NCI-H2107 treated with DMSO at 0.1 percent for 48 hours (cell line): ENCODE results near the gene SLX4IP.
"Not testable (repeated sequence)": the region's sequence is repeated elsewhere in the genome, so short reads cannot be mapped to it uniquely, and the experiment has no call there.

Source experiments
- DNase-seq: peaks from one replicate; lab custom pipeline; 2025; ENCODE audit not compliant: unreplicated experiment; lab: John Stamatoyannopoulos, UW

The SLX4IP gene

DNA sequence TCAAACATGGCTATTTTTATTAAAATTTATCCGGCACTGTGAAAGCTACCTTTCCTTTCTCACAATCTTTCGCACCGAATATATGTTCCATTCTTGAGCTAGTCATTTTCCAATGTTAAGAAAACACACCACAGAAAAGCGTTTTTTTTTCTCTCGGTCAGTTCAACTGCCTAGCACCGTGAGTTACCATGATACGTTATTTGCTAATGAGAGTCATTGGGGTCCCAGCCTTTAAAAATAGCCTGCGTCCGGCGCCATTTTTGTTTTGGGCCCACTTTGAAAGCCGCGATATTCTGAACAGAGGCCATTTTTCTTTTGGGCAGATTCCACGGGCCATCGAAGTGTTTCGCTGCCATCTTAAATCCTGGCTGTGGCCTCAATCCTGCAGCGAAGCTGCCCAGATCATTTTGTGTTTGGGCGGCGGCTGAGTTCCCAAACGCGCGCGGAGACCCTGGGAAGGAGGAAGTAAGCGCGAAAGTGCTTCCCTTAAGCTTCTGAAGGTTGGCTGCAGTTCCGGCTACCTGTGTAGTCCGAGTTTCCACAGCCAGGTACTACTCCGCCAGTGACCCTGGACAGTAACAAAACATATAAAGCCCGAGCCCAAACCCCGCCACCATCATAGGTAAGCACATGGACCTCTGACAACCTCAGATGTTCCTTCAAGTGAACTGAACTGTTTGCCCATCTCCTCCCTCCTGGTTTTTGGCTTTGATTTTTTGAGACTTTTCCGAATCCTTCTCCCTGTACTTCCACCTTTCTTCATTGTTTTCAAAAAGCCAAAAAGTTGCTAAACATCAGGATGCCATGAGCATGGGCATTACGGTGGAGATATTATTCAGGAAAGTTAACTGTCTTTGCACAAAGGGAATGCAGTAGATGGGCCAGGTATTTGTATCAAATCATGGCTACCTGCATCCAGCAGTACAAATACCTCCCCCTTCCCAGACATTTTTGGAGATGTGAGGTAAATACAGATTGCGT is at the start of gene SLX4IP:
Gene SLX4IP, plus strand, starts transcription at position 474 of the 981 bp plus-strand sequence. CDS start 22,900 bp downstream, outside the sequence.
- peak; percentile 89 for DNase-seq

DNA sequence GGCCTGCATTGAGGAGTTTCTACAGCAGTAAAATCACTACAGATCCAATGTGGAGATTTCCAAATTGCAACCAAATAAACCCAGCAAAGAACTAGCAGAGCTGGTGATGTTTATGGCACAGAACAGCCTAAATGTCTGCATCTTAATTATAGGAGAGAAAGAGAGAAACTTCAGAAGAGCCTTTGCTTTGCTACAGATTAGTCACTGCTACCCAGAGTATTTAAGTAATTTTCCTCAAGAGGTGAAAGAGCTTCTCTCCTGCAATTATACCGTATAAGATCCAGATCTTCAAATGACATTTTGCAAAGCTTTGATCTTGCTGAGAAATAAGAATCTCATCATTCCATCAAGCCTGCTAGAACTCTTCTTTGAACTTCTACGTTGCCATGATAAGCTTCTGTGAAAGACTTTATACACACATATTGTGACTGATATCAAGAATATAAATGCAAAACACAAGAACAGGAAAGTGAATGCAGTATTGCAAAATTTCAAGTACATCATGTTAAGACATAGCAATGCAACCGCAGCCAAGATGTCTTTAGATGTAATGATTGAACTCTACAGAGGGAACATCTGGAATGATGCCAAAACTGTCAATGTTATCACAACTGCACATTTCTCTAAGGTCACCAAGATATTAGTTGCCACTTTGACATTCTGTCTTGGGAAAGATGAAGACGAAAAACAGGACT is 49.1 kb upstream of the SLX4IP start:
- DNase-seq = no peak

DNA sequence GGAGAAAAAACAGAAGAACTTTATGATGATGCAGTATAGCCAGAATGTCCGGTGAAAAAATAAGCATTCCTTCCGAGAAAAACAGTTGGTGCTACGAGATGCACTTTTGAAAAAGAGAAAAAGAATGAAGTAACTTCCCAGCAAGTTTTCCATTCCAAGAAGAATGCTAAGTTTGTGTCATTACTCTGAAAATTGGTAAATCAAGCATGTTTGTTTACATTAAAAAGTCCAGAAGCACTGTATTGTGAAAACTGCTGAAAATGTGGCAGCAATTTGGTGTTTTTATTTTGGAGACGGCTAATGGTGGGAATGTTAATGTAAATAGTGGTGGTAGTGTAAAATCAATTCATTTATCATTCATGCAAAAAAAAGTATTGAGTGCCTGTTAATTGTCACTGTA is 47.4 kb upstream of the SLX4IP start:
- DNase-seq = no peak

DNA sequence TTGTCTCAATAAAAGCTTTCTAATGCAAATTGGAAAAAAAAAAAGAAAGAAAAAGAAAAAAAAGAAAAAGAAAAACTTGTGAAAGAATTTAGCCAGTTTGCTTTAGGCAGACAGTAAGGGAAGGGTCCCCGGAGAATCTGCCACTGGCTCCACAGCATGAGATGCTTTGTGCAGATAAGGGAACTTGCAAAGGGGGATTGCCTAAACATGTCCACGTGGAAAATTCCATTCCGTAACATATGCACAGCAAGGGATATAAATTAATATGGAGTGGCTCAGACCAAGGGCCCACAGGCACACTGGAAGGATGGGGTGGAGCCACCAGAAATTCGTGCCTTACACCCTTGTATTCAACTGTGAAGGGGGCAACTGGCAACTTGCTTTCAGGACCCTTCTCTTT is 46.5 kb upstream of the SLX4IP start:
- DNase-seq = no peak

DNA sequence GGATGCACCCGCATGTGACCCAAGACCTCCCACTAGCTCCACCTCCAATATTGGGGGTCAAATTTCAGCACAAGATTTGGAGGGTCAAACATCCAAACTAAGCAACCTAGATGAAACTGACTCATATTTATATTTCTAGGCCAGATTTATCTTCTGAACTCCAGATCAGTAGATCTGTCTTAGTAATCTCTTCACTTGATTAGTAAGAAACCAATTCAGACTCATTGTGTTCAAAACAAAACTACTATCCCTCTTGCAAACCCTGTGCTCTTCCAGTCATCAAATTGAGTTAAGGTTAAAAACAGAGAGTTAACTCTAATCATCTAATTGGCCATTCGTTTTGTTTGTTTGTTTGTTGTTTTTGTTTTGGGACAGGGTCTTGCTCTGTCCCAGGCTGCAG is 44.4 kb upstream of the SLX4IP start:
- no peak for DNase-seq

DNA sequence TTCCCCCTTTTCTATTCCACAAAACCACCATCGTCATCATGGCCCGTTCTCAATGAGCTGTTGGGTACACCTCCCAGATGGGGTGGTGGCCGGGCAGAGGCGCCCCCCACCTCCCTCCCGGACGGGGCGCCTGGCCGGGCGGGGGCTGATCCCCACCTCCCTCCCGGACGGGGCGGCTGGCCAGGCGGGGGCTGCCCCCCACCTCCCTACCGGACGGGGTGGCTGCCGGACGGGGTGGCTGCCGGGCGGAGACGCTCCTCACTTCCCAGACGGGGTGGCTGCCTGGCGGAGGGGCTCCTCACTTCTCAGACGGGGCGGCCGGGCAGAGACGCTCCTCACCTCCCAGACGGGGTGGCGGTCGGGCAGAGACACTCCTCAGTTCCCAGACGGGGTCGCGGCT is 40.4 kb upstream of the SLX4IP start:
- not testable (repeated sequence) for DNase-seq

DNA sequence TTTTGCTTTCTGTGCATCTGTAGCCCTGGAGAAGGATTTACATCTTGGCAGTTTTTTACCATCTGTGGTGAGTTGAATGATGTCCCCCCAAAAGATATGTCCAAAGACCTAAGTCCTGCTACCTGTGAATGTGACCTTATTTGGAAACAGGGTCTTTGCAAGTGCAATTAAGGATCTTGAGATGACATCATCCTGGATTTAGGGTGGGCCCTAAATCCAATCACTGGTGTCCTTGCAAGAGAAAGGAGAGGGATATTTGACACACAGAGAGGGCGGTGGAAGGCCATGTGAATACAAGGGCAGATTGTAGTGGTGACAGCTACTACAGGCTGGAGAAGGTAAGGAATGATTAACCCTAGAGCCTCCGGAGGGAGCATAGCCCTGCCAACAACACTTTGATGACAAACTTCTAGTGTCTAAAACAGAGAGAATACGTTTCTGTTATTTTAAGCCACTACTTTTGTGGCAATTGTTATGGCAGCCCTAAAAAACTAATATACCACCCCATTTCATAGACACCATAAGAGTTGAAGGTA is 36.2 kb upstream of the SLX4IP start:
- DNase-seq = no peak

DNA sequence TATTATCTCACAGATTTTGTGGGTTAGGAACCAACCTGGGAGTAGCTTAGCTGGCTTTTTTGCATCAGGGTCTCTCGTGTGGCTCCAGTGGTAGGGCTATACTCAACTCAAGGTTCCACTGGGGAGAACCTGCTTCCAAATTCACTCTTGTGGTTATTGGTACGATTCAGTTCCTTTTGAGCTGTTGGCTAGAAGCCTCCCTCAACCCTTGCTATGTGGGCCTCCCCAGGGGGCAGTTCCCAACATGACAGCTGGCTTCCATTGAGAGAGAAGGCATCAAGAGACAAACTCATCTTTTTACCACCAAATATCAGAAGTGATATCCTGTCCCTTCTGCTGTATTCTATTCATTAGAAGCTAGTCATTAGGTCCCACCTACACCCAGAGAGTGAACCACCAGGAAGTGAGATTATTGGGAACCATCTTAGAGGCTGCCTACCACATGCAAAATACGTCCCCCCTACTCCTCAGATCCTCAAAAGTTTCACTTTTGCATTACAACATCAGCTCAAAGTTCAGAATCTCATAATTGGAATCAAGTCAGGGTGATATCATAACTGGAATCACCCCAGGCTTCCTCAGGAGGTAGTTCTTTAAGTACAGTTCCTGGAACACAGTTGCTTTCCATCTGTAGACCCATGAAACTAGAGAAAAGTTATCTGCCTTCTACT is 32.0 kb upstream of the SLX4IP start:
- no peak for DNase-seq

DNA sequence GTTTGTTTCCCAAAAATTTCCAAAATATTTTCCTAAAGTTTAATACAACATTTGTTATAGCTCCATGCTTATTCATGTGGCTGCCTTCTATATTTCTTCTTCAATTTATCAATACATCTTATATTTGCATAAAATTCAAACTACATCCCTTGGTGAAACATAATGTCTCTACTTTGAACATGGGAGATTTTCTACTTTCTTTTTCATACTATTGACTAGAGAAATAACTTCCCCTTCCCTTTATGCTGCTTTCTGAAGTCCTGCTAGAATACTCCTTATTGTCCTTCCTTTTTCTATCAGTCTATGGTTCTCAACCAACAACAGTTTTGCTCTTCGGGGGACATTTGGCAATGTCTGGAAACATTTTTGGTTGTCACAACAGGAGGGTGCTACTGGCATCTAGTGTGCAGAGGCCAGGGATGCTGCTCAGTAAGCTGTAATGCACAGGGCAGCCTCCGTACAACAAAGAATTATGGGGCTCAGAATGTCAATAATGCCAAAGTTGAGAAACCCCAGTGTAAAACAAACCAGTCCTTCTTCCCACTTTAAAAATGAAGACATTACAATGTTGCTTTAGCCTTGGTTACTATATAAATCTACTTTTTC is 31.0 kb upstream of the SLX4IP start:
- no peak for DNase-seq

DNA sequence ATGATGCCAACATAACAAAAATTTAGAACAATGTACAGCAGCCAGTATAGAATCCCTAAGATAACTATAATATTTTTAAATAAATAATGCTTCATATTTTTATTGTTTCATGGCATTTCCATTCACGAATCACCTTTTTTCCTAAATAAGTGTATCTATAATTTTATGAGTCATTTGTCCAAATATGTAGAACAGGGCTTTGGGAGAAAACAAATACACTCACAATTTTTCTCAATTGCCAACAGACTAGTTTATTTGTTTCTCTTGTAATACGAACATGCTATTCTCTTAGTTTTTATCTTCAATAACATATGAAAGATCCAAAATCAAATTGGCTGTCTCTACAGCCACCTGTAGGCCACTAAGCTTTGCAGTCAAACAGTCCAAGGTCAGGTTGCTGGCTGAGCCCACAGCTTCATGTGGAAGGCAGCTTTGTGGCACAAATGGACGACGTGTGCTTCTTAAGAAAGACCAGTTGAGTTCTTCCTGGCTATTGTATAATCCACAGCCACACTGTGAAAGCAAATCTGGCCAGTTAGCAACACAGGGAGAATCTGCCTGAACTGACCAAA is 30.1 kb upstream of the SLX4IP start:
- no peak for DNase-seq

DNA sequence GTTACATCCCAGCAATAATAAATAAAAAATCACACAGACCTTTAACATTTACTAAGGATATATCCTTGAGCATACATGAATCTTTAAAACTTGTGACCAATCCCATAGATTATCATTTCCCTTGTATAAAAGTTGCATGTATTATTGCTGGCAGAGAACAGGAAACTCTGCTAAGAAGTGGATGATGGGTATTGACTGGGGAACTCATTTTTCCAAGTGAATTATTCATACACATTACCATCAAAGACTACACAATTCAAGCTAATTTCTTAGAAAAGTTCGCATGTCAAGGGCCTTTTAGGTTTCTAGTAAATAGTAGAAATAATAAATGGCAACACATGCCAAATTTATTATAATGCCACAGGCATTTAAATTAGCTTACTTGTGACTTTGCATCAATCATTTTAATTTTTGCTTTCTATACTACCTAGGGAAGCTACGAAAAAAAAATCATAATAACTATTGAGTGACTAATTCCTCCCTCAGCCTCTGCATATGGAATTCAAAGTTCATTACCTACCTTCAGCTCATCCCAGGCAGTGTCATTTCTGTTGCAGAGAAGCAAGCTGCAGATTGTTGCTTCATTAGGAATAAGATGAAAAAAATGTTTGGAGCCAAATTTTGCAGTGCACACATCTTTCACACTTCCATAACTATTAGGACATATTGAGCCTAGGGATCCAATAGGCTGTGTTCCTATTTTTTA is 26.8 kb upstream of the SLX4IP start:
- DNase-seq = no peak

DNA sequence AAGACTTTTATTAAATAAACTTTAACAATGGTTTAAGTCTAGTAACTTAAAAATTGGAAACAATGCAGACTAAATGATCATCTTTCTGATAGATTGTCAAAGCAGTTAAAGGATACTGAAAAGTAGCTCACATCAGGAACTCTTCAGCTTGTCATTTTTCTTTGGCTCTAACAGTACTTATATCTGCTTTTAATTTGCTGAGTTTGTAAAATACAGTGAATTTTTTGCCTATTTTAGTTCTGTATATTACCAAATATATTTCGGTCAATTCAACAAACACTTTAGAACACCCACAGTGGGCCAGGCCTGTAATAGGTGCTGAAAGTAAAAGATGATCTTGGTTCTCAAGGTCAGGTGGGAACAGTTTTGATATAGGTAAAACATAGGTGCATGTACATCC is 23.4 kb upstream of the SLX4IP start:
- no peak for DNase-seq

DNA sequence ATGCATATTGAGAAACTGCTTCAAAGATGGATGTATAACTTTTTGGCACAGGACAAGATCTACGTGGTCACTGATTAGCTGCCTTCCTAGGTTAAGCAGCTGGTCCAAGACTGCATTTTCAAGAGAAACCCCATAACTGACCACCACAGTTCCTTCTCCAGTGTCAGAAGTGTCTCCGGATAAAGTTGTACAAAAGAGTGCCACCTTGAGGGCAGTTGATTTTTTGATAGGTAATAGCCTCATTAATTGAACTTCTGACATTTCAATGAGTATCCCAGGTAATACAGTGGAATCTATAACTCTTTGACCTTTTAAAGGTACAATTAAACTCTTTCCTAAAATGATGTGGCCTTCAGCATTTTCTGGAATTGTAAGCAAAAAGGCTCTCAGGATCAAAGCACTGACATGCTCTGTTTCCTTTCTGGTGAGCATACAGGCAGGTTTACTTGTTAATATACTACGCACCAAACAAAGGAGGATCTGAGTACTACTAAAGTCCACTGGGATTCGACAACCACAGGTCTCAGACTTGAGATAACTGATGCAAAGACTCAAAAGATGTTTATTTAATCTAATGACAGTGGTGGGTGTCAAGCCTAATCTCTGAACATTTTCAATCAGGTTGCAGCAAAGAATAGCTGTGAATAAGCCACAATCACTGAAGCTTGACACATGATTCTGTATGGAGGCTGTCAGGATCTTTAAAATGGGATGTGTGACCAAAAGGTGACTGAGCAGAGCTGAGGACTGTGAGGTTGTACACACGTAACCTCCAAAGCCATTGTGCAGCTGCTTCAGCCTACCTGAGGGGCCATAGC is 22.3 kb upstream of the SLX4IP start:
- no peak for DNase-seq

DNA sequence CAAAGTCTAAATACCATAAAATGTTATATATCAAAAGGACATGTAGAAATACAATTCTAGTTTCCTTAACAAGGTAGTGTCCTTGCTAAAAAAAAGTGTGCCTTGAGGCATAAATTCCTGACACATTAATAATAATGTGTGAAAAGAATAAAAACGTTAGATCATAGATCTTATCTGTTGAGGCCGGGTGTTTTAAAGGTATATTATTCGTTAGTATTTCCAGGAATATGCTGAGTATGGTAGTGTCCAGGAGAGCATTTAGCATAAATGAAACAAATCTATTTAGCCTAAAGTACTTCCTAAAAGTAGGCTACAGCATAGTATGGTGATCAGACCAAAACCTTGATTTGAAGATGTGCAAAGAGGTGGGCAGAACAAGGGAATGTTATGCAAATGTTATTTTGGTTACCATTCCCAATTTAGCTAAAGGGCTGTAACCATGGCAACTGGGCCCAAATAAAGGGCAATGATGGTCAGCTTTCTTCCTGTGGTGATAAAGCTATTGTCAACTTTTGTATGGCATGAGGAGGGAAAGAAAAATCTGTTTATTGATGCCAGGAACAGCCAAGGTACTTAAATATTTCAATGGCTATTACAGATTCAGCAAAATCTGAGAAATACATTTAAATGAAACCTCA is 20.0 kb upstream of the SLX4IP start:
- DNase-seq = no peak

DNA sequence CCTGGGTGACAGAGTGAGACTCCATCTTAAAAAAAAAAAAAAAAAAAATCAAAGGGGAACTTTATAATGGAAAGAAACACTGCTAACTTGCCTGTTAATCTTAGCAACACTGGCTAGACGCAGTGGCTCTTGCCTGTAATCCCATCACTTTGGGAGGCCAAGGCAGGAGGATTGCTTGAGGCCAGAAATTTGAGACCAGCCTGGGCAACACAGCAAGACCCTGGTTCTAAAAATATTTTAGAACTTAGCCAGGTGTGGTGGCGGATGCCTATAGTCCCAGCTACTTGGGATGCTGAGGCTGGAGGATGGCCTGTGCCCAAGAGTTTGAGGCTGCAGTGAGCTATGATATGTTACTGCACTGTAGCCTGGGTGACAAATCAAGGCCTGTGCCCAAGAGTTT is 17.9 kb upstream of the SLX4IP start:
- DNase-seq = not testable (repeated sequence)

DNA sequence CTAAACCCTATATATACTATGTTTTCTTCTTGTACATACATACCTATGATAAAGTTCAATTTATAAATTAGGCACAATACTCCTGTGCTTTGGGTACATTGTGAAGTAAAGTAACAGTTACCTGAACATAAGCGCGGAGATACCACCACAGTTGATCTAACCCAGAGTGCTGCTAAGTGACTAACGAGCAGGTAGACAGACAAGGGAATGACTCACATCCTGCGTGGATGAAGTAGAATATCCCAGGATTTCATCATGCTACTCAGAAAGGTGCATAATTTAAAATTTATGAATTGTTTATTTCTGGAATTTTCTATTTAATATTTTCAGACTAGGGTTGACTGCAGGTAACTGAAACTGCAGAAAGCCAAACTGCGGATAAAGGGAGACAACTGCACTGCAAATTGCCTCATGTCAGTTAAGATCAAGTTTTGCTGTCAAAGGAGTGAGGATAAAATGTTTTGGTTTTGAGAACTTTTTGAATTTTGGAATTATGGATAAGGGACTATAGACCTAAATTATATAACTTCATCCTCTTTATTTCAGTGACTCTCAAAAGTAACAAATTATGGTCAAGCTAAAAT is 15.5 kb upstream of the SLX4IP start:
- DNase-seq = no peak

DNA sequence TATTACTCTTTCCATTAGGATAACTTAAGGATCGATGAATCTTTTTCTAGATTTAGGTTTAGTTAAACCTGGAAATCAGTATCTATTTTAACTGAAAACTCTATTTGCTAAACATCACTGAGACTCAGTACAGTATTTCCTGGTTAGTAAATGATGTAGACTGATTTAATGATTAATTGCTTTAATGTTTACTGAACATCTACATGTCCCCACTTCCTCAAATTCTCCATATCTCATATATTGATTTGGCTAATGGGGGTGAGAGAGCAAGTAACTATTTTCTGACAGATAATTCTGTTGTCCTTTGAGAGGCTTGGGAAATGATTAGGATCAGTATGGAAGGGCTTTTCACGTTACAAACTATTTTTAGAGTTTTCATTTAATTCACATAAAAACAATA is 11.4 kb upstream of the SLX4IP start:
- no peak for DNase-seq

DNA sequence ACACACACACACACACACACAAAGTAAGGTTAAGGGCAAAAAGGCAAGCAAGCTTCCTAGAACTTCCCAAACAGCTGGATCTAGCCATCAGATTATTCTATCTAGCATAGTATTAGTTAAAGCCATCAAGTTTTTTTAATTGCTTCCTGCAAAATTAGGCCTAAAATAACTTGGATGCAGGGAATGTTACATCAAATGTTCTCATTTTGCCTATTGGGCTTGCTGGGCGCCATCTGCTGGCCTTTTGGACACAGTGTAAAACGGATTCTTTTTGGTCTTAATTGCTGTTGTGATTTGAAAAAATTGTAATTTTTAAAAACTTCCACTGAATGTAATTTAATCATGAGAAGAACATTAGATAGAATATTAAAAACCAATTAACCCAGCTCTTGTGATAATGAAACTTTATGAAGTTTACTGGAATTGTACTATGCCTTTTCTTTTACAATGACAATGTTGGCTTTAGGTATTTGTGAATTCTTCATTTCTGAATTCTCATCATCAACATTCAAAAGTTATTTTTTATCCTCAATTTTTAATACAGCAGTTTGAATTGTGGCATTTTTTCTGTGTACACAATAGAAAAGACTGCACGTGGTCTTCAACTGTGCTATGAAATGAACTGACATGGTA is 7.9 kb upstream of the SLX4IP start:
- no peak for DNase-seq
